Neural crest cell (in vitro differentiated cells): ENCODE data around the gene PARD6B. TPM values are rescaled to one million over a fixed set of nuclear protein-coding genes. Genes with fewer than 3 reads are reported as not detected.
"Not testable (repeated sequence)": the region's sequence is repeated elsewhere in the genome, so short reads cannot be mapped to it uniquely, and the experiment has no call there.

Experiments
- DNase-seq: peaks from one replicate; pipeline ENCODE4 v3.0.0; 2021; ENCODE audit warnings: low read depth, mixed read lengths, low spot score
- H3K27ac Mint-ChIP-seq: one replicate; pipeline ENCODE4 v1.8.0; 2021; ENCODE audit warnings: mild to moderate bottlenecking, mixed read lengths; ENCODE audit not compliant: unreplicated experiment
- H3K27me3 Mint-ChIP-seq: 2 replicates; pipeline ENCODE4 v1.8.0; 2021; ENCODE audit warnings: low read depth, mild to moderate bottlenecking, mixed read lengths
- H3K36me3 Mint-ChIP-seq: 2 replicates; pipeline ENCODE4 v1.8.0; 2021; ENCODE audit warnings: low read depth, mild to moderate bottlenecking, mixed read lengths
- H3K4me1 Mint-ChIP-seq: 2 replicates; pipeline ENCODE4 v1.8.0; 2021; ENCODE audit warnings: mixed read lengths
- H3K4me3 Mint-ChIP-seq: one replicate; pipeline ENCODE4 v1.8.0; 2021; ENCODE audit warnings: mild to moderate bottlenecking, mixed read lengths
- H3K9me3 Mint-ChIP-seq: 2 replicates; pipeline ENCODE4 v1.8.0; 2021; ENCODE audit warnings: mixed read lengths
- CTCF ChIP-seq: fragments of 200-600 bp; sonication (generic); conservative IDR thresholded peaks from 2 replicates; pipeline ENCODE4 v1.5.0; 2021; ENCODE audit warnings: antibody characterized with exemption, mild to moderate bottlenecking
- total RNA-seq: library from RNA; stranded (reverse); gene quantifications from 2 replicates; pipeline ENCODE4 v1.2.1, GENCODE V29; 2021

PARD6B gene
- total RNA-seq, 1 donor from 2014 or later: 9.5 TPM

- H3K27ac Mint-ChIP-seq: no peak overlapping the region
- TF ChIP-seq CTCF: no peak
- H3K9me3 Mint-ChIP-seq: no peaks in the 10 kb centered on the region
- peaks cover 11% of the 10 kb centered on the region for H3K27me3 Mint-ChIP-seq
- H3K36me3 Mint-ChIP-seq: no peaks in the 10 kb centered on the region
- no peak for DNase-seq
- no peak overlapping the region for H3K4me3 Mint-ChIP-seq
- no peaks in the 10 kb centered on the region for H3K4me1 Mint-ChIP-seq
Measured at GRCh38 chr20:50701041-50701963, 30.1 kb upstream of the PARD6B start.

- H3K4me1 Mint-ChIP-seq, H3K27ac Mint-ChIP-seq, H3K36me3 Mint-ChIP-seq, H3K9me3 Mint-ChIP-seq, H3K4me3 Mint-ChIP-seq, DNase-seq: not testable (repeated sequence)
- peaks cover 11% of the 10 kb centered on the region for H3K27me3 Mint-ChIP-seq
Measured at GRCh38 chr20:50703651-50704438, 27.5 kb upstream of the PARD6B start.

- H3K4me1 Mint-ChIP-seq: no peaks in the 10 kb centered on the region
- no peaks in the 10 kb centered on the region for H3K9me3 Mint-ChIP-seq
- DNase-seq: no peak
- TF ChIP-seq CTCF: no peak
- no peak overlapping the region for H3K27ac Mint-ChIP-seq
- peaks cover 11% of the 10 kb centered on the region for H3K27me3 Mint-ChIP-seq
- no peak overlapping the region for H3K4me3 Mint-ChIP-seq
- no peaks in the 10 kb centered on the region for H3K36me3 Mint-ChIP-seq
Measured at GRCh38 chr20:50704514-50704913, 26.9 kb upstream of the PARD6B start.

- no peak for DNase-seq
- Mint-ChIP-seq H3K9me3 (no peaks in the 10 kb centered on the region), H3K4me1 (no peaks in the 10 kb centered on the region), H3K27ac (no peak overlapping the region), H3K36me3 (no peaks in the 10 kb centered on the region), H3K27me3 (peaks cover 8% of the 10 kb centered on the region), H3K4me3 (no peak overlapping the region)
- no peak for TF ChIP-seq CTCF
Measured at GRCh38 chr20:50704971-50705370, 26.4 kb upstream of the PARD6B start.

GRCh38 chr20:50708845-50709635, 22.3 kb upstream of the PARD6B start:
- Mint-ChIP-seq H3K9me3 (no peaks in the 10 kb centered on the region), H3K4me3 (no peak overlapping the region), H3K27me3 (peaks cover 11% of the 10 kb centered on the region), H3K4me1 (peaks cover 4% of the 10 kb centered on the region), H3K27ac (no peak overlapping the region), H3K36me3 (no peaks in the 10 kb centered on the region)
- no peak for TF ChIP-seq CTCF
- DNase-seq: no peak
